Gastrocnemius medialis (tissue), 4 donors: ENCODE measurements around the gene PDE4C. TPM values are rescaled to one million over a fixed set of nuclear protein-coding genes. Genes with fewer than 3 reads are reported as not detected.

ENCODE experiments used
- ATAC-seq, 2 donors: fragments of 150-250 bp; one replicate each; pipeline ENCODE4 v1.9.1; 2016
- DNase-seq, 2 donors: peaks; one replicate each; pipeline ENCODE4 v3.0.0-alpha.2; 2019
- H3K27ac ChIP-seq, 4 donors: fragments of 200-600 bp; sonication (generic); 1 replicate in 1 of 4; 2 replicates in 3 of 4; pipeline ENCODE4 v1.5.1; 2016 to 2018; ENCODE audit warnings: mild to moderate bottlenecking in 2 of 4, moderate library complexity in 1 of 4
- H3K27me3 ChIP-seq, 3 donors: fragments of 200-600 bp; sonication (generic) in 2 of 3; 1 replicate in 1 of 3; 2 replicates in 2 of 3; pipeline versions ENCODE4 v1.5.1 to v1.6.0; 2016 to 2019; ENCODE audit warnings: mild to moderate bottlenecking in 1 of 3, moderate library complexity in 1 of 3
- H3K36me3 ChIP-seq, 2 donors: fragments of 200-600 bp; sonication (generic) in 1 of 2; one replicate each; pipeline ENCODE4 v1.5.1; 2017 to 2018
- H3K4me1 ChIP-seq, 2 donors: fragments of 200-600 bp; sonication (generic) in 1 of 2; one replicate each; pipeline ENCODE4 v1.5.1; 2016 to 2017; ENCODE audit warnings: mild to moderate bottlenecking in 2 of 2
- H3K4me3 ChIP-seq, 4 donors: fragments of 200-600 bp; sonication (generic) in 3 of 4; 1 replicate in 1 of 4; 2 replicates in 3 of 4; pipeline ENCODE4 v1.5.1; 2016 to 2019; ENCODE audit warnings: mild to moderate bottlenecking in 2 of 4
- H3K9me3 ChIP-seq, 3 donors: fragments of 200-600 bp; sonication (generic) in 2 of 3; 1 replicate in 1 of 3; 2 replicates in 2 of 3; pipeline ENCODE4 v1.5.1; 2016 to 2019
- CTCF ChIP-seq, 5 experiments: fragments of 450-650 bp in 3 of 5; fragments of 200-600 bp in 2 of 5; sonication (generic) in 2 of 5; IDR thresholded peaks in 4 of 5; conservative IDR thresholded peaks in 1 of 5; 1 replicate in 4 of 5; 2 replicates in 1 of 5; pipeline ENCODE4 v1.5.1; 2016 to 2019; ENCODE audit warnings: antibody characterized with exemption in 5 of 5, mild to moderate bottlenecking in 3 of 5, moderate library complexity in 3 of 5
- POLR2A ChIP-seq, 2 donors: fragments of 450-650 bp; IDR thresholded peaks; one replicate each; pipeline ENCODE4 v1.6.1; 2017; ENCODE audit warnings: antibody characterized with exemption in 2 of 2, mild to moderate bottlenecking in 2 of 2, moderate library complexity in 2 of 2
- in situ Hi-C, 4 donors: fragments of 200-750 bp; cut with MboI; loops; one replicate each; pipeline versions ENCODE4 v1.15.0 to v1.8.0; 2017; ENCODE audit warnings: low sequenced_read_pairs in 4 of 4
- intact Hi-C: fragments of 100-400 bp; cut with DNase I; formaldehyde crosslinking; loops from one replicate; pipeline ENCODE4 v1.15.1; 2023; ENCODE audit warnings: low total_unique reads
- total RNA-seq, 4 donors: library from RNA; depleted of rRNA; stranded (reverse); fragments of >200 nt; gene quantifications; one replicate each; pipeline versions ENCODE4 v1.1.0 to v1.2.3, GENCODE V29; 2016

PDE4C gene
- total RNA-seq, 4 donors from 2014 or later, result 0.65 to 2.6 (median 0.76) TPM; not detected in 1

- H3K9me3 ChIP-seq, result no peaks in the 10 kb centered on the region
- DNase-seq (no peak), ATAC-seq (no peak)
- in situ Hi-C loops, result loop anchor here in 1 of 4 donors (5.0 kb wide), 1 partner anchor 38 kb away; no protein-coding TSS in a partner anchor
- H3K4me3 ChIP-seq, result no peak overlapping the region
- no peaks in the 10 kb centered on the region for H3K36me3 ChIP-seq
- no peaks in the 10 kb centered on the region for H3K4me1 ChIP-seq
- no peak for TF ChIP-seq POLR2A (IDR thresholded peaks at IDR 0.05)
- no peak for TF ChIP-seq CTCF (IDR thresholded peaks at IDR 0.05 in 4 of 5, conservative IDR thresholded peaks at IDR 0.05 in 1 of 5)
- no peak overlapping the region for H3K27ac ChIP-seq
- intact Hi-C loops, result no loop called here
- no peaks in the 10 kb centered on the region for H3K27me3 ChIP-seq
Observed at GRCh38 chr19:18245297-18245696, 19.1 kb upstream of the PDE4C start.

- Histone ChIP-seq H3K4me3 (no peak overlapping the region), H3K27ac (no peak overlapping the region), H3K4me1 (no peaks in the 10 kb centered on the region), H3K36me3 (no peaks in the 10 kb centered on the region), H3K27me3 (no peaks in the 10 kb centered on the region), H3K9me3 (no peaks in the 10 kb centered on the region)
- ATAC-seq (no peak), DNase-seq (no peak)
- in situ Hi-C loops, result no loop called here
- no peak for TF ChIP-seq CTCF (IDR thresholded peaks at IDR 0.05 in 4 of 5, conservative IDR thresholded peaks at IDR 0.05 in 1 of 5)
- TF ChIP-seq POLR2A (IDR thresholded peaks at IDR 0.05), result no peak
- intact Hi-C loops, result no loop called here
Observed at GRCh38 chr19:18239303-18239702, 13.1 kb upstream of the PDE4C start.

GRCh38 chr19:18234194-18234593, 8.0 kb upstream of the PDE4C start:
- intact Hi-C loops (no loop called here), in situ Hi-C loops (no loop called here)
- Histone ChIP-seq H3K27me3 (peaks cover 9 to 22% (median 14%) of the 10 kb centered on the region in 3 donors), H3K4me3 (no peak overlapping the region), H3K27ac (no peak overlapping the region), H3K9me3 (no peaks in the 10 kb centered on the region), H3K4me1 (no peaks in the 10 kb centered on the region), H3K36me3 (no peaks in the 10 kb centered on the region)
- no peak for DNase-seq
- no peak for ATAC-seq
- TF ChIP-seq CTCF (IDR thresholded peaks at IDR 0.05 in 4 of 5, conservative IDR thresholded peaks at IDR 0.05 in 1 of 5), result no peak
- TF ChIP-seq POLR2A (IDR thresholded peaks at IDR 0.05), result no peak

- in situ Hi-C loops, result no loop called here
- Histone ChIP-seq H3K27me3 (peaks cover 9 to 22% (median 14%) of the 10 kb centered on the region in 3 donors), H3K9me3 (no peaks in the 10 kb centered on the region), H3K36me3 (no peaks in the 10 kb centered on the region), H3K4me3 (no peak overlapping the region), H3K4me1 (peaks cover under 1 to 6% of the 10 kb centered on the region in 2 donors), H3K27ac (no peak overlapping the region)
- ATAC-seq (peak in 1 of 2 donors; percentile 53), DNase-seq (no peak)
- TF ChIP-seq CTCF (IDR thresholded peaks at IDR 0.05 in 4 of 5, conservative IDR thresholded peaks at IDR 0.05 in 1 of 5) (no peak), POLR2A (IDR thresholded peaks at IDR 0.05) (no peak)
- intact Hi-C loops, result no loop called here
Observed at GRCh38 chr19:18233224-18233825, 7.1 kb upstream of the PDE4C start.
